GM12873 (cell line): ENCODE data around the gene BICD1.

Source experiments
- CTCF ChIP-seq: IDR thresholded peaks from 2 replicates; pipeline ENCODE4 v1.5.1; 2012; ENCODE audit warnings: low read depth, mild to moderate bottlenecking, moderate library complexity, low read length, control low read depth; ENCODE audit not compliant: insufficient read depth; ENCODE audit errors: missing control alignments

The BICD1 gene

GRCh38 chr12:32420356-32420755 lies 313.7 kb downstream of the BICD1 start:
- no peak for TF ChIP-seq CTCF

- TF ChIP-seq CTCF, result no peak
These were observed 316.9 kb downstream of the BICD1 start for GRCh38 chr12:32423559-32423958.

GRCh38 chr12:32431025-32431424 lies 324.4 kb downstream of the BICD1 start:
- TF ChIP-seq CTCF, result no peak
